ENCODE measurements around the gene TMEM139.
"Not testable (repeated sequence)": the region's sequence is repeated elsewhere in the genome, so short reads cannot be mapped to it uniquely, and the experiment has no call there.

Gene TMEM139

DNA sequence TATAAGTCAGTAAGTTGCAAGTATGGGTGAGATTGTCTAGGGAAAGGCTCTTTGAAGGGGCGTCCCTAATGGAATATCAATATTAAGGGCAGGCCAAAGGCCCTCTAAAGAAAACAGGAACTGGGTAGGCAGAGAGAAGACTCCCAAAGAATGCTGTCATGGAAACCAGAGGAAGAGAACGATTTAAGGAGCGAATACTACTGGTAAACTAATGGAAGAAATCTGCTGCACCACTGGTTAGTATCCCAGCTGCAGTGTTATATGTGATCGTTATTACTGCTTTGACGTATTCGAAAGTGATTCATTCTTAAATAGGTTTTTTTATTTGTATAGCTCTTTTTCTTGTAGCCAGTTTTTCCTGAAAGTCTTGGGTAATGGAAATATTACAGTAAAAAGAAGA lies 4.7 kb downstream of the TMEM139 start:
- DNase-seq (ENCODE audit: low read depth), result no peak

DNA sequence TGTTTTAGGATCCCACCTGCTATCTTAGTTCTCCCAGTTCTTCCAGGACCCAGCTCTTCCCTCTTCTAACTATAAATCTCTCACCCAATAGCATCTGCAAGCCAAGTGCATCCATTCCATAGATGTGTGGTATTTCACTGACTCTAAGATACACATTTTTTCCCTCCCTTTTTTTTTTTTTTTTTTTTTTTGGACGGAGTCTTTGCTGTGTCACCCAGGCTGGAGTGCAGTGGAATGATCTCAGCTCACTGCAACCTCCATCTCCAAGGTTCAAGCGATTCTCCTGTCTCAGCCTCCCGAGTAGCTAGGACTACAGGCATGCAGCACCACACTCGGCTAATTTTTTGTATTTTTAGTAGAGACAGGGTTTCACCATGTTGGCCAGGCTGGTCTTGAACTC lies 5.1 kb downstream of the TMEM139 start:
- not testable (repeated sequence) for DNase-seq (ENCODE audit: low read depth)

DNA sequence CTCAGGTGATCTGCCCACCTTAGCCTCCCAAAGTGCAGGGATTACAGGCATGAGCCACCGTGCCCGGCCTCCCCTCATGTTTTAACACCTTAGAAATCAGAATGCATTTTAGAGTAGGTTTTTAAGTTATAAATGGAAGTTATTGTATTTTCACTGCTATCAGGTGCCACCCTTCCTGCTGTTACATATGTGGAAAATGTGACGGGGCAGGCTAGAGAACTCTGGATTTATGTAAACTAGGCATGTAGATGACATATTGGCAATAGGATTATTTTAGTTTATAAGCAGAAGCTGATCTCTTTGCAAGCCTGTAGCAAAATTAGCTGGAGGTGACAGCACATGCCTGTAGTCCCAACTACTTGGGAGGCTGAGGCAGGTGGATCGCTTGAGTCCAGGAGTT lies 5.5 kb downstream of the TMEM139 start:
- DNase-seq (ENCODE audit: low read depth), result no peak

DNA sequence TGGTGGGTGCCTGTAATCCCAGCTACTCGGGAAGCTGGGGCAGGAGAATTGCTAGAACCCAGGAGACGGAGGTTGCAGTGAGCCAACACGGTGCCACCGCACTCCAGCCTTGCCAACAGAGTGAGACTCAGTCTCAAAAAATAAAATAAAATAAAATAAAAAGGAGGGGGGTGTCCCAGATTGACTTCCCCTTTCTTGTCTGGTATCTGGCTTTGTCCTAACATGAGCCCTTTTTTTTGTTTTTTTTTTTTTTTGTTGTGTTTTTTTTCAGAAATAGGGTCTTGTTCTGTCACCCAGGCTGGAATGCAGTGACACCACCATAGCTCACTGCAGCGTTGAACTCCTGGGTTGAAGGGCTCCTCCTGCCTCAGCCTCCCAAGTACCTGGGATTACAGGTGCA lies 8.1 kb downstream of the TMEM139 start:
- no peak for DNase-seq (ENCODE audit: low read depth)

DNA sequence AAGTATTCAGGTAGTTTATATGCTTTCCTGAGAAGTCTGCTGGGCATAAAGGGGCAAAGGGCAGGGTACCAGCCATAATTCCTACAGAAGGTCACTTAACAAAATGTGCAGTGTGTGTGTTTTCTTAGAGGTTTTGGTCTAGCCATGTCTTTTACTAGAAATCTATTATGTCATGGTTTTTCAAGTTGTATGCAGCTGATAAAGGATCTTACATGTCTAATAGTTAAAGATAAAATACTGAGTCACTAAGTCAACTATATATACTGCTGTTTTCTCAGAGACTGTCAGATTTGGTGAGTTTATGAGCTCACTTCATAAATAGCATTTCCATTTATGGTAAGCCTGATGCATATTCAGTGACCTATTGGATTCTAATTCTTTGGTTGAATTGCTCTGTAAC lies 11.1 kb downstream of the TMEM139 start:
- DNase-seq (ENCODE audit: low read depth), result no peak

DNA sequence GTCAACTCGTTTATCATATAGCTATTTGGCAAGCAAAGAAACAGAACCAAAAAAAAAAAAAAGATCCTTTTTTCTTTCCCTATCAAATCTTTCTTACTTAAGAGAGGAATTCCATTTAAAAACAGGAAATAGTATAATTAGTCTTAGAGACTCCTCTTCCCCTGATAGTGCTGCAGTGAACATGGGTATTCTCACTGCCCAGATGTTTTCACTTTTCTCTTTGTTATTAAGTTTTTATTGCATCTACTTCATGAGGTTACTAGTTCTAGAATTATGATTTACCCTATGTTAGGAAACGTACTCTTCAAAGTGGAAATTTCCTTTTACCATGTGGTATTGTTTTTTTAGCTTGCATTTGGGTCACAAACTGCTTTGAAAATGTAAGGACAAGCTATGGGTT lies 11.9 kb downstream of the TMEM139 start:
- no peak for DNase-seq (ENCODE audit: low read depth)

DNA sequence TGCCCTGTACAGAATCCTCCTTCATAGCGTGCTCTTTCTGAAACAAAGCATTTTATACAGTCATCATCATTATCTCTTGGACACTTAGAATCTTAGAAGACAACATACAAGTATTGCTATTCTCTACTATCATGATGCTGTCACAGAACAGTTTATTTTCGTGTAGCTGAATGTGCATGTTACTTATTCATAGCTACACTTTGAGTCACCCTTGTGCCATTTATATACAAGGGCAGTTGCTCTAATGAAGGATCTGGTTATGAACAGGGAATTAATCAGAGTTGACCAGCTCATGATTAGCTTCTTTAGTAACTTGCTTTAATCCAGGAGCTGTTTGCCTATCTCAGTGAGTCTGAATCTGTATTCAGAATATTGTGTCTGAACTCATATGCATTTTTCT lies 14.6 kb downstream of the TMEM139 start:
- no peak for DNase-seq (ENCODE audit: low read depth)

DNA sequence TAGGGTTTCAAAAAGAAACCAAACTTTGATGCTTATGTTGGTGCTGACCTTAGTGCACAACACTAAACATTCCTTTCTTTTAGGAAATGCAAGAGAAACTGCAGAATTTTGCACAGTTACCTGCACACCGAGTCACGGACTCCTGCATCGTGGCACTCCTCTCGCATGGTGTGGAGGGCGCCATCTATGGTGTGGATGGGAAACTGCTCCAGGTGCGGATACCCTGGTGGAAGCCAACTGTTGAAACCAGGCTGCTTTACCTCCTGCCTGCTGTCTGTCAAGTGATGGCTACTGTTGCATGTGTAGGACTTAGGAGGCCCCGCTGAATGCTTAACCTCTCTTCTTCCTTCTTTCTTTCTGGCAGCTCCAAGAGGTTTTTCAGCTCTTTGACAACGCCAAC lies 15.1 kb downstream of the TMEM139 start:
- DNase-seq (ENCODE audit: low read depth), result peak; percentile 58

DNA sequence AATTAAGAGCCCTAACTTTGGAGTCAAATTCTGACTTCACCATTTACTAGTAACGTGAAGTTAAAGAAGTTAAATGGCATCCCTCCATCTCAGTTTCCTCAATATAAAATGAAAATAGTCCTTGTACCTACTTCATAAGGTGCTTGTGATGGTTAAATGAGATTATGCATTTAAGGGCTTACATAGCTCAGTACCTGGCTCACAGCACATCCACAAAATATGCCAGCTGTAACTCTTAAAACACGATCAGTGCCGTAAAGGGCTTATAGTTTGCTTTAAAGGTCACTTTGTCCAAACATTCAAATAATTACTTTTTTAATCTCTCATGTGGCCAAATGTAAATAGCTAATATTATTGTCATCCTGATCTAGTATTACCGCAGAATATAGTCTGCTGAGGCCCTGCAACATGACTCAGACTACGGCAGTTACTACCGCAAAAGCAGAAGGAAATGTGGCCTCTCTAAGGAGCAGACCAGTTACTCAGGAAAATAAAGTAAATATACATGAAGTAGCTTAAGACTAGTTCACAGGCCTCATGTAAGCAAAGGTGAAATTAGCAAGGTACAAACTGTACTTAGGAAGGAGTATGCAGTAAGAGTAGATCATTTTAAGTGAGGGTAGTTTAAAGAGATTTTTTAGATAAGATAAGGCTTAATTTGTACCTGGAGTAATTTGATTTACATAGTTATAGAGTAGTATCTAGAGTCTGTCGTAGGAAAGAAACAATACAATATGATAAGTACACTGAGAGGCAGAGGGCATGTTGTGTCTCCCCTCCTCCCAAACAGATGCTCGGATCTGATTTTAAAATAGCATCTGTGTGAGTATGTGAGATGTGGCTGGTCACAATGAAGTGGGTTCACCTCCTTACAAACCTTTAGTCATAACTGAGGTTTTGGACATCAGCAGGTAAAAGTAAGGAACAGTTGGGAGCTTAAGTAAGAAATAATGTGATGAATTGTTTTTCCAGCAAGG lies 16.5 kb downstream of the TMEM139 start:
- no peak for DNase-seq (ENCODE audit: low read depth)

DNA sequence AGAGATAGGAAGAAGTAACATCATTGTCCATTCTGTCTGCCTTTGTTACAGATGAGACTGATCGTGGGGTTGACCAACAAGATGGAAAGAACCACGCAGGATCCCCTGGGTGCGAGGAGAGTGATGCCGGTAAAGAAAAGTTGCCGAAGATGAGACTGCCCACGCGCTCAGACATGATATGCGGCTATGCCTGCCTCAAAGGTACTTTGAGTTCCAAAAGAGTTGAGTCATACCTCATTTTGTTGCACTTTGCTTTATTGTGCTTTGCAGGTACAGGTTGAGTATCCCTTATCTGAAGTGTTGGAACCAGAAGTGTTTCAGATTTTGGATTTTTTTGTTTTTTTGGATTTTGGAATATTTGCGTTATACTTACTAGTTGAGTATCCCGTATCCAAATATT lies 19.0 kb downstream of the TMEM139 start:
- no peak for DNase-seq (ENCODE audit: low read depth)

DNA sequence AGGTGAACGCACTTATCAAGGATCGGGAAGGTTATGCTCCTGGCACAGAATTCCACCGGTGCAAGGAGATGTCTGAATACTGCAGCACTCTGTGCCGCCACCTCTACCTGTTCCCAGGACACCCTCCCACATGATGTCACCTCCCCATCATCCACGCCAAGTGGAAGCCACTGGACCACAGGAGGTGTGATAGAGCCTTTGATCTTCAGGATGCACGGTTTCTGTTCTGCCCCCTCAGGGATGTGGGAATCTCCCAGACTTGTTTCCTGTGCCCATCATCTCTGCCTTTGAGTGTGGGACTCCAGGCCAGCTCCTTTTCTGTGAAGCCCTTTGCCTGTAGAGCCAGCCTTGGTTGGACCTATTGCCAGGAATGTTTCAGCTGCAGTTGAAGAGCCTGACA lies 20.2 kb downstream of the TMEM139 start:
- no peak for DNase-seq (ENCODE audit: low read depth)

DNA sequence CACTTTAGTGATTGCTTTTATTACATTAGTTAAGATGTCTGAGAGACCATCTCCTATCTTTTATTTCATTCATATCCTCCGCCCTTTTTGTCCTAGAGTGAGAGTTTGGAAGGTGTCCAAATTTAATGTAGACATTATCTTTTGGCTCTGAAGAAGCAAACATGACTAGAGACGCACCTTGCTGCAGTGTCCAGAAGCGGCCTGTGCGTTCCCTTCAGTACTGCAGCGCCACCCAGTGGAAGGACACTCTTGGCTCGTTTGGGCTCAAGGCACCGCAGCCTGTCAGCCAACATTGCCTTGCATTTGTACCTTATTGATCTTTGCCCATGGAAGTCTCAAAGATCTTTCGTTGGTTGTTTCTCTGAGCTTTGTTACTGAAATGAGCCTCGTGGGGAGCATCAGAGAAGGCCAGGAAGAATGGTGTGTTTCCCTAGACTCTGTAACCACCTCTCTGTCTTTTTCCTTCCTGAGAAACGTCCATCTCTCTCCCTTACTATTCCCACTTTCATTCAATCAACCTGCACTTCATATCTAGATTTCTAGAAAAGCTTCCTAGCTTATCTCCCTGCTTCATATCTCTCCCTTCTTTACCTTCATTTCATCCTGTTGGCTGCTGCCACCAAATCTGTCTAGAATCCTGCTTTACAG lies 20.8 kb downstream of the TMEM139 start:
- DNase-seq (ENCODE audit: low read depth), result peak; percentile 46

DNA sequence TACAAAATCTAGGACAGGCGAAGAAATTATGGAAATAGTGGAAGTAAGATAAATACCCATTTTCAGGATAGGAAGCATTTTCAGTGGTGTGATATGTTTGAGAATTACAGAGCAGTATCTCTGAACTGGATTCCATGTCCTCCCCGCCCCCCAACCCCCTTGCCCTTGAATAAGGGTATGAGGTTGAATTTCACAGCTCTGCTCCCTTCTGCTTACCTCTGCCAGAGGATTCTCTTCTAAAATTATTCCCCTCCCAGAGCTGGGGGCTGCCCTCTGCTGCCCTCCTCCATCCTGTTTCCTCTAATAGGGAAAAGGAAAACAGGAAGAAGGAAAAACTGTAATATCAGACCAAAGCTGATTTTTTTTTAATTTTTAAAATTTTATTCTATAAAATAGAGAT lies 23.9 kb downstream of the TMEM139 start:
- no peak for DNase-seq (ENCODE audit: low read depth)

DNA sequence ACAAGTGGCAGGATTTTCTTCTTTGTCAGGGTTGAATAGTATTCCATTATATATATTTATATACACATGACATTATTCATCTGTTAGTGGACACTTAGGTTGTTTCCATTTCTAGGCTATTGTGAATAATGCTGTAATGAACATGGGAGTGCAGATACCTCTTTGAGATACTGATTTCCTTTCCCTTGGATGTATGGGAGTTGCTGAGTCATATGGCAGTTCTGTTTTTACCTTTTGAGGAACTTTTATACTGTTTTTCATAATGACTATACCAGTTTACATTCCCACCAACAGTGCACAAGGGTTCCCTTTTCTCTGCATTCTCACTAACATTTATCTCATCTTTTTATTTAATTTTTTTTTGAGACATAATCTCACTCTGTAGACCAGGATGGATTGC lies 29.4 kb downstream of the TMEM139 start:
- no peak for DNase-seq (ENCODE audit: low read depth)

DNA sequence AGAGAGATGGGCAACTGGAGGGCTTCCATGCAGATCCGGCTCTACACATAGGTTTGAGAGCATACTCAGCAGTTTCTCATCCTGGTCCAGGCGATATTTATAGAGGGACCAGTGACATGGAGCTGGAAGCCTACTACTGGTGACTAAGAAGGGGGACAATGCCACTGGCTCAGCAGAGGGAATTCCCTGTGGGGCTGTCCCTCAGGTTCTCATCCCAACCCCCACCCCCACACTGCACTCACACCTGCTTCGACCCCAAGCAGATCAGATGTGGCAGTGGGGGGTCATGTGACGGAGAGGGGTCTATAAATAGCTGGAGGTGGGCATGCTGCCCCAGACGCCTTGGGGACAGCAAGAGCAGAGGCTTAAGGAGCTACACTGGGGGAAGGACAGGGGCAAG lies 31.0 kb downstream of the TMEM139 start, which contains the start of gene CLCN1:
Gene CLCN1 (plus strand): TSS at position 336 of the 400 bp plus-strand sequence. CDS start 102 bp downstream, outside the sequence.
- no peak for DNase-seq (ENCODE audit: low read depth)

DNA sequence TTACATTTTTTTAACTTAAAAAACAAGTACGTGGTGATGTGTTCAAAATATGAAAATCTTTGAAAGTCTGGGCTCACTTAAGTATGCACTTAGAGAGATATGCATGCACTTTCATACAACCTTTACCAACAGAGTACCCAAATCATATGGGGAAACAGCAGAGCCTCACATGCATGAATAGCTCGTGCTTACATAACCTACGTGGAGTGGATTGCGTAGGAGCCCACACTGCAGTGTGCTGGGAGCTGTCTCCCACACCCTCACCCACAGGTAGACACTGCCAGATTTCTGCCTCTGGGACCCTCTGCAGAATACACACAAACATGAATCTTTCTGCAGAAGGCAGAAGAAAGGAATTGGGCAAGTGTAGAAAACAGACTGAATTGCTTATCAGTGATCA lies 31.7 kb downstream of the TMEM139 start:
- no peak for DNase-seq (ENCODE audit: low read depth)

DNA sequence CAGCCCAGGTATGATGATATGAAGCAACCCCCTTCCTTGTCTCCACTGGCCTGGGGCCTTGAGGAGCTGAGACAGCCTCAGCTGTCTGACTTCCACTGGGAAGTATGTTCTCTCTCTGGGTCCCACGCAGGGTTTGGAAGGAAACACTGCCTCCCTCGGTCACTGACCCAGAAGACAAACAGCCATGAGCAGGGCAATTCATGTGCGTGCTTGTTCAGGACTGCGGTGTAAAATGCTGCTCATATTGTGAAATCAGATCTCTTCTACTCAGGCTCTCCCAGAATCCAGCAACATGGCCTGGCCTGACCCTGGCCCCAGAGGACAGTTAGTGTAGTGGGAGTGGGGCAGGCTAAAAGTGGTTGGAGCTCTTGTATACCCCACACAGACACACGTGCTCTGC lies 33.9 kb downstream of the TMEM139 start:
- no peak for DNase-seq (ENCODE audit: low read depth)

DNA sequence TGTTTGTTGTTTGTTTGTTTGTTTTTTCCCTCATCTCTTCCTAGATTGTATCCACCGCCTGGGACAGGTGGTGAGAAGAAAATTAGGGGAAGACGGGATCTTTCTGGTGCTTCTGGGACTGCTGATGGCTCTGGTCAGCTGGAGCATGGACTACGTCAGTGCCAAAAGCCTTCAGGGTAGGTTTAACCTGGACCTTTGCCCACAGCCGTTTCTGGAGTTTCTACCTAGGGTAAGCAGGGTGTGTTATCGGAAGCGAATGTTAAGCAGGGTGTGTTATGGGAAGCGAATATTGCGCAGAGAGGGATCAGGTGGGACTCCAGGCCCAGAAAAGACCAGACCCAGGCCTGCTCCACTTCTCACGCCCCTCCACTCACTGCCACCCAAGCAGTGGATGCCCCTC lies 35.9 kb downstream of the TMEM139 start:
- no peak for DNase-seq (ENCODE audit: low read depth)

DNA sequence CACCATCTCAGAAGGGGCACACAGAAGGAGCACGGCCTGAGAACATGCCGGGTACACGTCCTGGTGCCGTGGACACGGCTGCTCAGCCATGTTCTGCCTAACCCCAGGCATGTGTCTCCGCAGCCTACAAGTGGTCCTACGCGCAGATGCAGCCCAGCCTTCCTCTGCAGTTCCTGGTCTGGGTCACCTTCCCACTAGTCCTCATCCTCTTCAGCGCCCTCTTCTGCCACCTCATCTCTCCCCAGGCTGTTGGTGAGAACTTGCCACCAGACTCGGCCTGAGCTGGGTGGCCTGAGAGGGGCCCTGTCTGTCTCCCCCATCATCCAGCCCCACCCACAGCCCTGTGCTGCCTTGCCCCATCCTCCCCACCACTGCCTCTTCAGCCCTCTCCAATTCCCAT lies 36.5 kb downstream of the TMEM139 start:
- DNase-seq (ENCODE audit: low read depth), result no peak

DNA sequence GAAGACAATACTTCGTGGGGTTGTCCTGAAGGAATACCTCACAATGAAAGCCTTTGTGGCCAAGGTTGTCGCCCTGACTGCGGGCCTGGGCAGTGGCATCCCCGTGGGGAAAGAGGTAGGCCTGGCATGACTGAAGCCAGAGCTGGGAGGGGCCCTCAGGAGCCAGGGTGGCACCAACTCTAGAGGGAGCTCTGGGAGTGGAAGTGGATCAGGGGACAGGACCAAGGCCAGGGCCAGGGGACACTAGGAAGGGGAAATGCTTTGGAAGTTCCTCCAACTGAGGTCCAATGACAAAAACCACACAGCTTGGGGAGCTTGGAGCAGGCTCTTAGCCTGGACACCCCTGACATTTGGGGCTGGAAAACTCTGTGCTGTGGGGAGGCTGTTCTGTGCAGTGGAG lies 37.0 kb downstream of the TMEM139 start:
- no peak for DNase-seq (ENCODE audit: low read depth)

DNA sequence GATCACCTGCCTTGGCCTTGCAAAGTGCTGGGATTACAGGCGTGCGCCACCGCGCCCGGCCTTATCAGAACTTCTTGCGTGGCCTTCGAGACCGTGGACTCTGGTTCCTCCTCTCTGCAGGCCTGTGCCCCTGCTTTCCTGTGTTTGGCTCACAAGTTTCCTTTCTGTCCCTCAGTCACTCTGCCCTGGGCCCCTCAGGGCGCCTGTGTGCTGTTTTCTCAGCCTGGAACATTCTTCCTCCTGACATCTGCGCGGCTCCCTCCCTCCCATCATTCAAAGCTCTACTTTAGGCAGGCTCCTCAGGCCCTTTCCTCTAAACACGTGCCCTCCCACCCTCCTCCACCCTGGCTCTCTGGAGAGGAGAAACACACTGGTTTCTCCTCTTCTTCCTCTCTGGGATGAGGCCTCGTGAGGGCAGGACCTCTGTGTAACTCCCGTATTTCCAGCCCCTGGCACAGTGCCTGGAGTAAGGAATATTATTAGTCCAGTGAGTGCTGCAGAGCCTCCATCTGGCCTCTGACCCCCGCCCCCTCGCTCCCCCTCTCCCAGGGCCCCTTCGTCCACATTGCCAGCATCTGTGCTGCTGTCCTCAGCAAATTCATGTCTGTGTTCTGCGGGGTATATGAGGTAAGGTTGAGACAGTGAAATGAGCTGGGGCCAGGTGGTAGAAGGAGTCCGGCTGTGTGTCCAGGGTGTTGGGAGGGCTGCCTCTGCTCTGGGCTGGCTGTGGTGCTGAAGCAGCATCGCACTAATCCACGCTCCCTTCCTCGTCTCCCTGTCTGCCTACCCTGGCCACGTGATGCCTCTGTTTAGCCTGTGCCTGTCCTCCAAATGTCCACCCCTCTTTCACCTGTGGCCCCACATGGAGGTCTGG lies 38.2 kb downstream of the TMEM139 start:
- no peak for DNase-seq (ENCODE audit: low read depth)

DNA sequence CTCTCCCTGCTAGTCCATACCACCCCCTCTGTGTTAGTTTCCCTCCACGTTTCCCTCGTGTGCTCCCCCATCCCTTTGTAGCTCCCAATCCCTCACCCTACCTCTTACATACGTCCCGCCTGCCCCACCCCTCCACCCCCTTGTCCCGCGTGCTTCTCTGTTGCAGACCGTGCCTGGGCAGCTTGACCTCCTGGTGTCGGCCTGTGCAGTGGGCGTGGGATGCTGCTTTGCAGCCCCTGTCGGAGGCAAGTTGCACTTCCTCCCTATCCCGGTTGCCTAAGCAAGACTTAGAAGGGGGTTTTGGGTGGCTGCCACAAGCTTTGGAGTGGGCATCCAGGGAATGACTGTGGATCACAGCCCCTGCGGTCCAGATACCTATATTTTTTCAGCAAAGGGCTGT lies 38.9 kb downstream of the TMEM139 start:
- no peak for DNase-seq (ENCODE audit: low read depth)

Data from stimulated activated CD4-positive, alpha-beta T cell treated with anti-CD3 and anti-CD28 coated beads, Interleukin-2, amount 100 ng/mL, for 4 hours (primary cell).